H9 (cell line): Measurements from ENCODE around the gene CDK2. TPM values are rescaled to one million over a fixed set of nuclear protein-coding genes. Genes with fewer than 3 reads are reported as not detected.

ENCODE experiments used
- DNase-seq: peaks from one replicate; pipeline ENCODE4 v3.0.0-alpha.2; 2017
- H2AFZ ChIP-seq: one replicate; pipeline ENCODE4 v1.6.1; 2013; ENCODE audit warnings: mild to moderate bottlenecking, low read length, control low read depth, moderate library complexity
- H2AK5ac ChIP-seq: 2 replicates; pipeline ENCODE4 v1.6.1; 2013; ENCODE audit warnings: low read length, control low read depth, mixed read lengths; ENCODE audit not compliant: insufficient read length
- H2BK120ac ChIP-seq: one replicate; pipeline ENCODE4 v1.6.1; 2013; ENCODE audit warnings: low read depth, mild to moderate bottlenecking, low read length, control low read depth, inconsistent platforms; ENCODE audit not compliant: poor library complexity, severe bottlenecking
- H2BK12ac ChIP-seq: 2 replicates; pipeline ENCODE4 v1.6.1; 2013; ENCODE audit warnings: low read length, control low read depth, mixed read lengths, low read depth; ENCODE audit not compliant: insufficient read length
- H2BK15ac ChIP-seq: 2 replicates; pipeline ENCODE4 v1.6.1; 2013; ENCODE audit warnings: low read depth, low read length, control low read depth
- H2BK20ac ChIP-seq: one replicate; pipeline ENCODE4 v1.6.1; 2013; ENCODE audit warnings: low read depth, mild to moderate bottlenecking, low read length, control low read depth, inconsistent platforms; ENCODE audit not compliant: poor library complexity, severe bottlenecking
- H2BK5ac ChIP-seq: 2 replicates; pipeline ENCODE4 v1.6.1; 2013; ENCODE audit warnings: low read length, control low read depth, mixed read lengths; ENCODE audit not compliant: insufficient read length
- H3K14ac ChIP-seq: 2 replicates; pipeline ENCODE4 v1.6.1; 2013; ENCODE audit warnings: low read length, control low read depth; ENCODE audit not compliant: insufficient read depth
- H3K18ac ChIP-seq: 2 replicates; pipeline ENCODE4 v1.6.1; 2013; ENCODE audit warnings: low read depth, mild to moderate bottlenecking, mixed read lengths, low read length, control low read depth; ENCODE audit not compliant: insufficient read length
- H3K23ac ChIP-seq: 2 replicates; pipeline ENCODE4 v1.6.1; 2013; ENCODE audit warnings: low read length, control low read depth, mixed read lengths, low read depth; ENCODE audit not compliant: insufficient read length
- H3K23me2 ChIP-seq: 2 replicates; pipeline ENCODE4 v1.6.1; 2013; ENCODE audit warnings: low read depth, mild to moderate bottlenecking, mixed read lengths, low read length, control low read depth; ENCODE audit not compliant: insufficient read length, poor library complexity, severe bottlenecking
- H3K27ac ChIP-seq: 2 replicates; pipeline ENCODE4 v1.5.1; 2013; ENCODE audit warnings: low read length, control low read depth, mixed read lengths, low read depth; ENCODE audit not compliant: insufficient read length
- H3K27me3 ChIP-seq: 2 replicates; pipeline ENCODE4 v1.6.1; 2013; ENCODE audit warnings: low read length, control low read depth, inconsistent platforms; ENCODE audit not compliant: insufficient read depth
- H3K4ac ChIP-seq: 2 replicates; pipeline ENCODE4 v1.6.1; 2013; ENCODE audit warnings: low read depth, mild to moderate bottlenecking, control low read depth, inconsistent platforms, low read length, moderate library complexity
- H3K4me1 ChIP-seq: 2 replicates; pipeline ENCODE4 v1.6.1; 2013; ENCODE audit warnings: low read length, control low read depth, inconsistent platforms; ENCODE audit not compliant: insufficient read depth
- H3K4me2 ChIP-seq: 2 replicates; pipeline ENCODE4 v1.6.1; 2013; ENCODE audit warnings: low read length, control low read depth, mixed read lengths; ENCODE audit not compliant: insufficient read length, insufficient read depth
- H3K56ac ChIP-seq: 2 replicates; pipeline ENCODE4 v1.6.1; 2013; ENCODE audit warnings: low read depth, mild to moderate bottlenecking, mixed read lengths, low read length, control low read depth; ENCODE audit not compliant: insufficient read length
- H3K79me1 ChIP-seq: 2 replicates; pipeline ENCODE4 v1.6.1; 2013; ENCODE audit warnings: low read depth, mild to moderate bottlenecking, moderate library complexity, low read length, control low read depth, inconsistent platforms; ENCODE audit not compliant: insufficient read depth, poor library complexity, severe bottlenecking
- H3K79me2 ChIP-seq: 2 replicates; pipeline ENCODE4 v1.6.1; 2013; ENCODE audit warnings: low read length, control low read depth, inconsistent platforms; ENCODE audit not compliant: insufficient read depth
- H3K9ac ChIP-seq: 2 replicates; pipeline ENCODE4 v1.6.1; 2013; ENCODE audit warnings: low read length, control low read depth, mixed read lengths; ENCODE audit not compliant: insufficient read length; ENCODE audit errors: extremely low read depth
- H3K9me3 ChIP-seq: one replicate; pipeline ENCODE4 v1.6.1; 2013; ENCODE audit warnings: low read depth, low read length, inconsistent platforms; ENCODE audit not compliant: control insufficient read depth
- H3T11ph ChIP-seq: one replicate; pipeline ENCODE4 v1.6.1; 2013; ENCODE audit warnings: mild to moderate bottlenecking, low read length, control low read depth, inconsistent platforms
- H4K20me1 ChIP-seq: one replicate; pipeline ENCODE4 v1.6.1; 2013; ENCODE audit not compliant: control insufficient read depth, insufficient read length, insufficient read depth
- H4K5ac ChIP-seq: 2 replicates; pipeline ENCODE4 v1.6.1; 2013; ENCODE audit warnings: low read depth, mild to moderate bottlenecking, mixed read lengths, low read length, control low read depth; ENCODE audit not compliant: insufficient read length
- H4K8ac ChIP-seq: replicated peaks from 2 replicates; pipeline ENCODE4 v1.6.1; 2013; ENCODE audit warnings: low read length, control low read depth, mixed read lengths, low read depth; ENCODE audit not compliant: insufficient read length
- H4K91ac ChIP-seq: 2 replicates; pipeline ENCODE4 v1.6.1; 2013; ENCODE audit warnings: low read depth, mild to moderate bottlenecking, moderate library complexity, mixed read lengths, low read length, control low read depth; ENCODE audit not compliant: insufficient read length
- H3K27ac Mint-ChIP-seq, 3 experiments: 2 replicates in 2 of 3; 3 replicates in 1 of 3; pipeline ENCODE4 v1.8.0; 2020 to 2021; ENCODE audit warnings: mixed read lengths in 3 of 3, mild to moderate bottlenecking in 1 of 3, moderate library complexity in 1 of 3
- H3K27me3 Mint-ChIP-seq: 2 replicates; pipeline ENCODE4 v1.8.0; 2021; ENCODE audit warnings: low read depth, mild to moderate bottlenecking, moderate library complexity, mixed read lengths
- H3K36me3 Mint-ChIP-seq, 3 experiments: 2 replicates in 2 of 3; 3 replicates in 1 of 3; pipeline ENCODE4 v1.8.0; 2020 to 2021; ENCODE audit warnings: low read depth in 3 of 3, mixed read lengths in 3 of 3; ENCODE audit not compliant: insufficient read depth in 1 of 3
- H3K4me1 Mint-ChIP-seq, 2 experiments: 2 replicates each; pipeline ENCODE4 v1.8.0; 2020; ENCODE audit warnings: mixed read lengths in 2 of 2
- H3K4me3 Mint-ChIP-seq, 2 experiments: 2 replicates in 1 of 2; 3 replicates in 1 of 2; pipeline ENCODE4 v1.8.0; 2020 to 2021; ENCODE audit warnings: mild to moderate bottlenecking in 2 of 2, mixed read lengths in 2 of 2, moderate library complexity in 1 of 2
- H3K9me3 Mint-ChIP-seq, 2 experiments: 2 replicates in 1 of 2; 3 replicates in 1 of 2; pipeline ENCODE4 v1.8.0; 2020; ENCODE audit warnings: mild to moderate bottlenecking in 2 of 2, mixed read lengths in 2 of 2, moderate library complexity in 1 of 2
- CTCF ChIP-seq: fragments of 200-600 bp; sonication (generic); conservative IDR thresholded peaks from 3 replicates; pipeline ENCODE4 v1.8.0; 2021; ENCODE audit warnings: antibody characterized with exemption, mild to moderate bottlenecking
- WGBS: extraction: QIAGEN DNeasy Blood & Tissue Kit; methylation state at CpG from one replicate; pipeline ENCODE4 v1.1.7; 2013; ENCODE audit warnings: missing lambda C conversion rate, low lambda C conversion rate, mixed read lengths; ENCODE audit not compliant: insufficient read length; ENCODE audit errors: extremely low coverage; 5-methylcytosine and 5-hydroxymethylcytosine counted together
- total RNA-seq: library from RNA; stranded (reverse); gene quantifications from 2 replicates; pipeline ENCODE4 v1.2.1, GENCODE V29; 2021

Gene CDK2
- total RNA-seq, 1 experiment from 2014 or later = 60.8 TPM

DNA sequence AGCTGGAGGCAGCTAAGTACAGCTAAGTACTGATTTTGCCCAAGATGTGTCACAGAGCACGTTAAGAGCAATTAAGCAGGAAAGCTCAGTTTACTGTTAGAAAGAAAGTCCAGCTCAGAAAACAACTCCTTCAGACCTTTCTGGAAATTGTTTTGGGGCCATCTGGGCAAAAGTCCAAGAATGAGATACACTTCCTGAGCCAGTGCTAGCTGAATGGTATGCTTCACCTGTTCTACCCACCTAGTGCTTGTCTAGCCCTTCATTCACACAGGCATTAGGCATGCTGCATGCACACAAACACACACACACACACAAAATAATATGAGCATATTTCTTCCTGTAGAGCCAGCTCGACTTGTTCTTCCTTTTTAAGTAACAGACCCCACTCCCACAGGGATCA, 47.6 kb downstream of the CDK2 start:
- H2BK12ac ChIP-seq = no peak overlapping the region
- TF ChIP-seq CTCF = no peak
- H3K4me2 ChIP-seq = no peak overlapping the region
- H3K23ac ChIP-seq = no peak overlapping the region
- no peak overlapping the region for H3K27ac ChIP-seq
- H3K56ac ChIP-seq = no peak overlapping the region
- Mint-ChIP-seq H3K27ac (no peak overlapping the region), H3K9me3 (no peaks in the 10 kb centered on the region), H3K36me3 (peaks cover 5 to 19% (median 13%) of the 10 kb centered on the region in 3 experiments), H3K4me3 (no peak overlapping the region), H3K27me3 (no peaks in the 10 kb centered on the region), H3K4me1 (no peaks in the 10 kb centered on the region; a peak in 1 of 4 replicates)
- H4K91ac ChIP-seq = no peak overlapping the region
- H4K20me1 ChIP-seq = no peaks in the 10 kb centered on the region
- no peak overlapping the region for H2BK20ac ChIP-seq
- no peak overlapping the region for H3K14ac ChIP-seq
- no peaks in the 10 kb centered on the region for H3K23me2 ChIP-seq
- H2BK5ac ChIP-seq = no peak overlapping the region
- no peak overlapping the region for H4K8ac ChIP-seq
- H3T11ph ChIP-seq = no peak overlapping the region
- H3K4me1 ChIP-seq = no peaks in the 10 kb centered on the region
- H3K18ac ChIP-seq = no peak overlapping the region
- no peak for DNase-seq
- H3K79me2 ChIP-seq = no peaks in the 10 kb centered on the region
- H4K5ac ChIP-seq = no peak overlapping the region
- H2AFZ ChIP-seq = no peak overlapping the region
- no peaks in the 10 kb centered on the region for H3K27me3 ChIP-seq
- H3K9ac ChIP-seq = no peak overlapping the region
- H2BK120ac ChIP-seq = no peak overlapping the region
- WGBS = no CpG with 5 or more reads among the region's 2 CpGs
- H2BK15ac ChIP-seq = no peak overlapping the region
- H2AK5ac ChIP-seq = no peak overlapping the region
- no peak overlapping the region for H3K4ac ChIP-seq
- H3K9me3 ChIP-seq = no peaks in the 10 kb centered on the region
- H3K79me1 ChIP-seq = no peaks in the 10 kb centered on the region
